Measurements from ENCODE around the gene KIF5B. TPM values are rescaled to one million over a fixed set of nuclear protein-coding genes. Genes with fewer than 3 reads are reported as not detected.

Gene KIF5B
- total and polyA plus RNA-seq, 2 experiments from 2014 or later = 63.5 to 81.8 TPM

DNA sequence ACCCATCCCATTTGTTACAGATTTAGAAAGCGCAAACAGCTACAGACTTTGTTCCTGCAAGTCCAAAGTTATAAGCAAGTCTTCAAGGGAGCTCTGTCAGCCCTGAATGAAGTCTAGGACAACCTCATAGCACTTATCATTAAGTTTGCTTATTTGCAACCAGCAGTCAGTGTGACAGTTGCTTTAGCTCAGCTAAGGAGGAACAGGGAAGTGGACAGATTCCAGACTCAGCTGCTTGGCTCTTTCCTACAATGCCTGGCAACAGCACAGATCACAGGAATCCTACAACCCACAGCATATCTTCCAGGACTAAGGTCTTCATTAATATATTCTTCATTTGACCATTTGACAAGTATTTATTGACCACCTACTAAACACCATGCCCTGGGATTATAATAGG is 17.4 kb upstream of the KIF5B start:
- H3K4me3 Mint-ChIP-seq = no peak overlapping the region
- H2AFZ ChIP-seq = no peak overlapping the region
- DNase-seq (ENCODE audit: low spot score) = no peak
- no peak overlapping the region for H3K4me3 ChIP-seq
- H3K27ac ChIP-seq (ENCODE audit: low read depth) = no peak overlapping the region
- H3K36me3 Mint-ChIP-seq (ENCODE audit: low read depth) = no peaks in the 10 kb centered on the region
- no peaks in the 10 kb centered on the region for H3K79me2 ChIP-seq (replicated peaks; ENCODE audit: insufficient read depth)
- no peaks in the 10 kb centered on the region for H3K4me1 ChIP-seq (ENCODE audit: insufficient read depth)
- H3K36me3 ChIP-seq (ENCODE audit: insufficient read depth) = no peaks in the 10 kb centered on the region
- ATAC-seq = no peak
- H4K20me1 ChIP-seq (replicated peaks; ENCODE audit: insufficient read depth) = no peaks in the 10 kb centered on the region
- H3K9me2 ChIP-seq (ENCODE audit: insufficient read depth) = no peaks in the 10 kb centered on the region
- TF ChIP-seq JUNB (IDR thresholded peaks at IDR 0.05; ENCODE audit: unreplicated experiment) = no peak
- no peak for TF ChIP-seq NANOG (IDR thresholded peaks at IDR 0.05; ENCODE audit: borderline replicate concordance)
- TF ChIP-seq, protein P1, sequence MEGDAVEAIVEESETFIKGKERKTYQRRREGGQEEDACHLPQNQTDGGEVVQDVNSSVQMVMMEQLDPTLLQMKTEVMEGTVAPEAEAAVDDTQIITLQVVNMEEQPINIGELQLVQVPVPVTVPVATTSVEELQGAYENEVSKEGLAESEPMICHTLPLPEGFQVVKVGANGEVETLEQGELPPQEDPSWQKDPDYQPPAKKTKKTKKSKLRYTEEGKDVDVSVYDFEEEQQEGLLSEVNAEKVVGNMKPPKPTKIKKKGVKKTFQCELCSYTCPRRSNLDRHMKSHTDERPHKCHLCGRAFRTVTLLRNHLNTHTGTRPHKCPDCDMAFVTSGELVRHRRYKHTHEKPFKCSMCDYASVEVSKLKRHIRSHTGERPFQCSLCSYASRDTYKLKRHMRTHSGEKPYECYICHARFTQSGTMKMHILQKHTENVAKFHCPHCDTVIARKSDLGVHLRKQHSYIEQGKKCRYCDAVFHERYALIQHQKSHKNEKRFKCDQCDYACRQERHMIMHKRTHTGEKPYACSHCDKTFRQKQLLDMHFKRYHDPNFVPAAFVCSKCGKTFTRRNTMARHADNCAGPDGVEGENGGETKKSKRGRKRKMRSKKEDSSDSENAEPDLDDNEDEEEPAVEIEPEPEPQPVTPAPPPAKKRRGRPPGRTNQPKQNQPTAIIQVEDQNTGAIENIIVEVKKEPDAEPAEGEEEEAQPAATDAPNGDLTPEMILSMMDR (conservative IDR thresholded peaks at IDR 0.05; ENCODE audit: low read depth in 2 of 2) = no peak
- TF ChIP-seq, protein P2, sequence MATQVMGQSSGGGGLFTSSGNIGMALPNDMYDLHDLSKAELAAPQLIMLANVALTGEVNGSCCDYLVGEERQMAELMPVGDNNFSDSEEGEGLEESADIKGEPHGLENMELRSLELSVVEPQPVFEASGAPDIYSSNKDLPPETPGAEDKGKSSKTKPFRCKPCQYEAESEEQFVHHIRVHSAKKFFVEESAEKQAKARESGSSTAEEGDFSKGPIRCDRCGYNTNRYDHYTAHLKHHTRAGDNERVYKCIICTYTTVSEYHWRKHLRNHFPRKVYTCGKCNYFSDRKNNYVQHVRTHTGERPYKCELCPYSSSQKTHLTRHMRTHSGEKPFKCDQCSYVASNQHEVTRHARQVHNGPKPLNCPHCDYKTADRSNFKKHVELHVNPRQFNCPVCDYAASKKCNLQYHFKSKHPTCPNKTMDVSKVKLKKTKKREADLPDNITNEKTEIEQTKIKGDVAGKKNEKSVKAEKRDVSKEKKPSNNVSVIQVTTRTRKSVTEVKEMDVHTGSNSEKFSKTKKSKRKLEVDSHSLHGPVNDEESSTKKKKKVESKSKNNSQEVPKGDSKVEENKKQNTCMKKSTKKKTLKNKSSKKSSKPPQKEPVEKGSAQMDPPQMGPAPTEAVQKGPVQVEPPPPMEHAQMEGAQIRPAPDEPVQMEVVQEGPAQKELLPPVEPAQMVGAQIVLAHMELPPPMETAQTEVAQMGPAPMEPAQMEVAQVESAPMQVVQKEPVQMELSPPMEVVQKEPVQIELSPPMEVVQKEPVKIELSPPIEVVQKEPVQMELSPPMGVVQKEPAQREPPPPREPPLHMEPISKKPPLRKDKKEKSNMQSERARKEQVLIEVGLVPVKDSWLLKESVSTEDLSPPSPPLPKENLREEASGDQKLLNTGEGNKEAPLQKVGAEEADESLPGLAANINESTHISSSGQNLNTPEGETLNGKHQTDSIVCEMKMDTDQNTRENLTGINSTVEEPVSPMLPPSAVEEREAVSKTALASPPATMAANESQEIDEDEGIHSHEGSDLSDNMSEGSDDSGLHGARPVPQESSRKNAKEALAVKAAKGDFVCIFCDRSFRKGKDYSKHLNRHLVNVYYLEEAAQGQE (IDR thresholded peaks at IDR 0.05; ENCODE audit: unreplicated experiment) = no peak
- no peak for TF ChIP-seq ZNF114 (CRISPR knock-in tag; IDR thresholded peaks at IDR 0.05)
- TF ChIP-seq, protein P3, sequence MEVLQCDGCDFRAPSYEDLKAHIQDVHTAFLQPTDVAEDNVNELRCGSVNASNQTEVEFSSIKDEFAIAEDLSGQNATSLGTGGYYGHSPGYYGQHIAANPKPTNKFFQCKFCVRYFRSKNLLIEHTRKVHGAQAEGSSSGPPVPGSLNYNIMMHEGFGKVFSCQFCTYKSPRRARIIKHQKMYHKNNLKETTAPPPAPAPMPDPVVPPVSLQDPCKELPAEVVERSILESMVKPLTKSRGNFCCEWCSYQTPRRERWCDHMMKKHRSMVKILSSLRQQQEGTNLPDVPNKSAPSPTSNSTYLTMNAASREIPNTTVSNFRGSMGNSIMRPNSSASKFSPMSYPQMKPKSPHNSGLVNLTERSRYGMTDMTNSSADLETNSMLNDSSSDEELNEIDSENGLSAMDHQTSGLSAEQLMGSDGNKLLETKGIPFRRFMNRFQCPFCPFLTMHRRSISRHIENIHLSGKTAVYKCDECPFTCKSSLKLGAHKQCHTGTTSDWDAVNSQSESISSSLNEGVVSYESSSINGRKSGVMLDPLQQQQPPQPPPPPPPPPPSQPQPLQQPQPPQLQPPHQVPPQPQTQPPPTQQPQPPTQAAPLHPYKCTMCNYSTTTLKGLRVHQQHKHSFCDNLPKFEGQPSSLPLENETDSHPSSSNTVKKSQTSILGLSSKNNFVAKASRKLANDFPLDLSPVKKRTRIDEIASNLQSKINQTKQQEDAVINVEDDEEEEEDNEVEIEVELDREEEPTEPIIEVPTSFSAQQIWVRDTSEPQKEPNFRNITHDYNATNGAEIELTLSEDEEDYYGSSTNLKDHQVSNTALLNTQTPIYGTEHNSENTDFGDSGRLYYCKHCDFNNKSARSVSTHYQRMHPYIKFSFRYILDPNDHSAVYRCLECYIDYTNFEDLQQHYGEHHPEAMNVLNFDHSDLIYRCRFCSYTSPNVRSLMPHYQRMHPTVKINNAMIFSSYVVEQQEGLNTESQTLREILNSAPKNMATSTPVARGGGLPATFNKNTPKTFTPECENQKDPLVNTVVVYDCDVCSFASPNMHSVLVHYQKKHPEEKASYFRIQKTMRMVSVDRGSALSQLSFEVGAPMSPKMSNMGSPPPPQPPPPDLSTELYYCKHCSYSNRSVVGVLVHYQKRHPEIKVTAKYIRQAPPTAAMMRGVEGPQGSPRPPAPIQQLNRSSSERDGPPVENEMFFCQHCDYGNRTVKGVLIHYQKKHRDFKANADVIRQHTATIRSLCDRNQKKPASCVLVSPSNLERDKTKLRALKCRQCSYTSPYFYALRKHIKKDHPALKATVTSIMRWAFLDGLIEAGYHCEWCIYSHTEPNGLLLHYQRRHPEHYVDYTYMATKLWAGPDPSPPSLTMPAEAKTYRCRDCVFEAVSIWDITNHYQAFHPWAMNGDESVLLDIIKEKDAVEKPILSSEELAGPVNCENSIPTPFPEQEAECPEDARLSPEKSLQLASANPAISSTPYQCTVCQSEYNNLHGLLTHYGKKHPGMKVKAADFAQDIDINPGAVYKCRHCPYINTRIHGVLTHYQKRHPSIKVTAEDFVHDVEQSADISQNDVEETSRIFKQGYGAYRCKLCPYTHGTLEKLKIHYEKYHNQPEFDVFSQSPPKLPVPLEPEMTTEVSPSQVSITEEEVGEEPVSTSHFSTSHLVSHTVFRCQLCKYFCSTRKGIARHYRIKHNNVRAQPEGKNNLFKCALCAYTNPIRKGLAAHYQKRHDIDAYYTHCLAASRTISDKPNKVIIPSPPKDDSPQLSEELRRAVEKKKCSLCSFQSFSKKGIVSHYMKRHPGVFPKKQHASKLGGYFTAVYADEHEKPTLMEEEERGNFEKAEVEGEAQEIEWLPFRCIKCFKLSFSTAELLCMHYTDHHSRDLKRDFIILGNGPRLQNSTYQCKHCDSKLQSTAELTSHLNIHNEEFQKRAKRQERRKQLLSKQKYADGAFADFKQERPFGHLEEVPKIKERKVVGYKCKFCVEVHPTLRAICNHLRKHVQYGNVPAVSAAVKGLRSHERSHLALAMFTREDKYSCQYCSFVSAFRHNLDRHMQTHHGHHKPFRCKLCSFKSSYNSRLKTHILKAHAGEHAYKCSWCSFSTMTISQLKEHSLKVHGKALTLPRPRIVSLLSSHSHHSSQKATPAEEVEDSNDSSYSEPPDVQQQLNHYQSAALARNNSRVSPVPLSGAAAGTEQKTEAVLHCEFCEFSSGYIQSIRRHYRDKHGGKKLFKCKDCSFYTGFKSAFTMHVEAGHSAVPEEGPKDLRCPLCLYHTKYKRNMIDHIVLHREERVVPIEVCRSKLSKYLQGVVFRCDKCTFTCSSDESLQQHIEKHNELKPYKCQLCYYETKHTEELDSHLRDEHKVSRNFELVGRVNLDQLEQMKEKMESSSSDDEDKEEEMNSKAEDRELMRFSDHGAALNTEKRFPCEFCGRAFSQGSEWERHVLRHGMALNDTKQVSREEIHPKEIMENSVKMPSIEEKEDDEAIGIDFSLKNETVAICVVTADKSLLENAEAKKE (CRISPR knock-in tag; IDR thresholded peaks at IDR 0.05) = no peak
- TF ChIP-seq, protein P4, sequence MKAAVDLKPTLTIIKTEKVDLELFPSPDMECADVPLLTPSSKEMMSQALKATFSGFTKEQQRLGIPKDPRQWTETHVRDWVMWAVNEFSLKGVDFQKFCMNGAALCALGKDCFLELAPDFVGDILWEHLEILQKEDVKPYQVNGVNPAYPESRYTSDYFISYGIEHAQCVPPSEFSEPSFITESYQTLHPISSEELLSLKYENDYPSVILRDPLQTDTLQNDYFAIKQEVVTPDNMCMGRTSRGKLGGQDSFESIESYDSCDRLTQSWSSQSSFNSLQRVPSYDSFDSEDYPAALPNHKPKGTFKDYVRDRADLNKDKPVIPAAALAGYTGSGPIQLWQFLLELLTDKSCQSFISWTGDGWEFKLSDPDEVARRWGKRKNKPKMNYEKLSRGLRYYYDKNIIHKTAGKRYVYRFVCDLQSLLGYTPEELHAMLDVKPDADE (IDR thresholded peaks at IDR 0.05) = no peak
- TF ChIP-seq STAT1 (IDR thresholded peaks at IDR 0.05; ENCODE audit: unreplicated experiment) = no peak
- TF ChIP-seq POLR2AphosphoS5 (IDR thresholded peaks at IDR 0.05; ENCODE audit: low read depth) = no peak
- no peak for TF ChIP-seq CREB1 (CRISPR knock-in tag; IDR thresholded peaks at IDR 0.05; ENCODE audit: low read depth)
- no peak for TF ChIP-seq ZNF331 (CRISPR knock-in tag; IDR thresholded peaks at IDR 0.05; ENCODE audit: low read depth)
- no peak for TF ChIP-seq EZH2 (IDR thresholded peaks at IDR 0.05; ENCODE audit: low read depth, unreplicated experiment)
- no peak for TF ChIP-seq EZH2phosphoT487 (IDR thresholded peaks at IDR 0.05; ENCODE audit: unreplicated experiment)
- no peaks in the 10 kb centered on the region for H3K27me3 ChIP-seq (ENCODE audit: insufficient read depth)
- H3K4me2 ChIP-seq = no peak overlapping the region
- H3K27ac Mint-ChIP-seq = no peak overlapping the region
- no peaks in the 10 kb centered on the region for H3F3A ChIP-seq (replicated peaks; ENCODE audit: low read depth)
- no peaks in the 10 kb centered on the region for H3K9me3 Mint-ChIP-seq
- peaks cover 3% of the 10 kb centered on the region for H3K27me3 Mint-ChIP-seq (ENCODE audit: insufficient read depth, low read depth, poor library complexity)
- peaks cover 12% of the 10 kb centered on the region for H3K4me1 Mint-ChIP-seq

Measured in GM23338 (cell line).